HUES64 (cell line): ENCODE data around the gene ATP10D.
"Not testable (repeated sequence)": the region's sequence is repeated elsewhere in the genome, so short reads cannot be mapped to it uniquely, and the experiment has no call there.

Experiments
- H3K27ac ChIP-seq: 2 replicates; pipeline ENCODE4 v1.7.0; 2013; ENCODE audit warnings: low read depth, low read length, inconsistent platforms
- H3K27me3 ChIP-seq: 2 replicates; pipeline ENCODE4 v1.6.1; 2013; ENCODE audit warnings: mild to moderate bottlenecking, low read length; ENCODE audit not compliant: insufficient read depth
- H3K36me3 ChIP-seq: 2 replicates; pipeline ENCODE4 v1.6.1; 2013; ENCODE audit warnings: mild to moderate bottlenecking, low read length; ENCODE audit not compliant: insufficient read depth
- H3K4me1 ChIP-seq: 2 replicates; pipeline ENCODE4 v1.6.1; 2013; ENCODE audit warnings: mild to moderate bottlenecking, low read length, moderate library complexity; ENCODE audit not compliant: insufficient read depth
- H3K4me3 ChIP-seq: 2 replicates; pipeline ENCODE4 v1.5.1; 2013; ENCODE audit warnings: mild to moderate bottlenecking, low read length, moderate library complexity
- H3K9ac ChIP-seq: 2 replicates; pipeline ENCODE4 v1.6.1; 2013; ENCODE audit warnings: mild to moderate bottlenecking, low read depth, low read length
- H3K9me3 ChIP-seq: 2 replicates; pipeline ENCODE4 v1.6.1; 2013; ENCODE audit warnings: low read depth, low read length; ENCODE audit not compliant: insufficient read depth
- WGBS: fragments of 150-250, 120-280 bp; methylation state at CpG from one replicate; pipeline ENCODE4 v1.1.7; 2013; ENCODE audit warnings: missing lambda C conversion rate; 5-methylcytosine and 5-hydroxymethylcytosine counted together

The ATP10D gene

DNA sequence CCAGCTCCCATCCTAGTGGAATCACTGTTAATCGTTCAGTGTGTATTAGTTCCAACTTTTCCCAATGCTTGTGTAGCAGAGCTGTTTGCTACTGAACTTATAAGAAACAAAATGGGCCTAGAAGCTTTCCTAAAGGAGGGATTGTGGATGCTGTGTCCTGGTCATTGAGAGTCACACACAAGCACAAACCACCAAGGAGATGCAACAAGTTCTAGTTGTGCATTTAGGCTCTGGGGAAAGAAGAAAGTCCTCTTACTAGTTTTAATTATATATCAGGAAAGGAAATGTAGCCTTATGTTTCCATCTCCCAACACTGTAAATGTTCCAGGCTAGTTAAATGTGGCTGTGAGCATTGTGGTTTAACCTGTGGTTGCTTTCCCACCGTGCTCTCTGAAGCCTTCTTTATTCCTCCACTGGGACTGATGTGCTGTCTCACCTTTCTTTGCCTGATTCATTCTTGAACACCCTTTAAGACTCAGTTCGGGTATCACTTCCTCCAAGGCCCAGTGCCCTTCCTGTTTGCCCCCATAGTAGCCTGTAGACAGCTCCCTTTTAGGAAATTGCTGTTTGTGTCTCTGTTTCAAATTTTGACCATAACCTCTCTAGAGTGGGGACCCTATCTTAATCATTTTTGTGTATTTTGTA, 34.3 kb downstream of the ATP10D start:
- Histone ChIP-seq H3K9me3 (no peaks in the 10 kb centered on the region), H3K36me3 (no peaks in the 10 kb centered on the region), H3K9ac (no peak overlapping the region), H3K4me3 (no peak overlapping the region), H3K27ac (no peak overlapping the region), H3K4me1 (no peaks in the 10 kb centered on the region), H3K27me3 (no peaks in the 10 kb centered on the region)
- WGBS = 93% methylated on average over 3 of the region's 3 CpGs

- Histone ChIP-seq H3K27ac (no peak overlapping the region), H3K27me3 (no peaks in the 10 kb centered on the region), H3K36me3 (peaks cover 2% of the 10 kb centered on the region; the same call in 1 of the 2 replicates), H3K4me3 (no peak overlapping the region), H3K4me1 (no peaks in the 10 kb centered on the region), H3K9me3 (peaks cover 2% of the 10 kb centered on the region; the same call in 1 of the 2 replicates), H3K9ac (no peak overlapping the region)
- WGBS = 93% methylated on average over 3 of the region's 5 CpGs
These were observed 40.2 kb downstream of the ATP10D start for GRCh38 chr4:47525154-47525819.

DNA sequence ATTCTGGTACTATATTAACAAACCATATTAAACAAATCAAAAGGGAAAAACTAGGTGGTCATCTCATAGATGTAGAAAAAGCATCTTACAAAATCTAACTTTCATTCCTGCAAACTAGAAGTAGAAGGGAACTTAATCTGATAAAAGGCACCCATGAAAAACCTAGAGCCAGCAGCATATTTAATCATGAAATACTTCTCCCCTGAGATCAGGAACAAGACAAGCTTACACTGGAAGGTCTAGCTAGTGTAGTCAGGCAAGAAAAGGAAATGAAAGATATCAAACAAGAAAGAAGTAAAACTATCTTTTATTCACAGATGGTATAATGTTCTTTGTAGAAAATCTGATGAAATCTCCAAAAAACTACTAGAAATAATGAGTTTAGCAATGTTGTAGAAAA, 41.2 kb downstream of the ATP10D start:
- Histone ChIP-seq H3K4me1 (peaks cover 6% of the 10 kb centered on the region; the same call in 1 of the 2 replicates), H3K9me3 (peaks cover 2% of the 10 kb centered on the region; the same call in 1 of the 2 replicates), H3K27ac (no peak overlapping the region), H3K36me3 (peaks cover 2% of the 10 kb centered on the region; the same call in 1 of the 2 replicates), H3K4me3 (no peak overlapping the region), H3K27me3 (no peaks in the 10 kb centered on the region), H3K9ac (no peak overlapping the region)

- not testable (repeated sequence) for H3K36me3 ChIP-seq, H3K27ac ChIP-seq, H3K27me3 ChIP-seq, H3K4me3 ChIP-seq, H3K9me3 ChIP-seq, H3K9ac ChIP-seq
- WGBS = 95% methylated on average over 2 of the region's 3 CpGs
- H3K4me1 ChIP-seq = peaks cover 12% of the 10 kb centered on the region; the same call in 1 of the 2 replicates
These were observed 43.6 kb downstream of the ATP10D start for GRCh38 chr4:47528646-47529045.

DNA sequence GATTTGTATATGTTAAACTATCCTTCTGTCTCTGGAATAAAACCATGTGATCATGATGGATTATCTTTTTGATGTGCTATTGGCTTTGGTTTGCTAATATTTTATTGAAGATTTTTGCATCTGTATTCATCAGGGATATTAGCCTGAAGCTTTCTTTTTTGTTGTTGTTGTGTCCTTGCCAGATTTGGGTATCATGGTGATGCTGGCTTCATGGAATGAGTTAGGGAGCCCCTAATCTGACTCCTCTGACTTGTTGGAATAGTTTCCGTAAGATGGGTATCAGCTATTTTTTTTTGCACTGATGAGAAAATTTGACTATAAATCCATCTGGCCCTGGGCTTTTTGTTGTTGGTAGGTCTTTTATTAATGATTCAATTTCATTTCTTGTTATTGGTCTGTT, 45.7 kb downstream of the ATP10D start:
- H3K9ac ChIP-seq = no peak overlapping the region
- H3K9me3 ChIP-seq = peaks cover 2% of the 10 kb centered on the region; the same call in 1 of the 2 replicates
- H3K4me3 ChIP-seq = no peak overlapping the region
- H3K36me3 ChIP-seq = peaks cover 2% of the 10 kb centered on the region; the same call in 1 of the 2 replicates
- H3K4me1 ChIP-seq = peaks cover 12% of the 10 kb centered on the region; the same call in 1 of the 2 replicates
- H3K27me3 ChIP-seq = no peaks in the 10 kb centered on the region
- H3K27ac ChIP-seq = no peak overlapping the region; the same call in 1 of the 2 replicates
- 95% methylated on average over 1 of the region's 1 CpG for WGBS

DNA sequence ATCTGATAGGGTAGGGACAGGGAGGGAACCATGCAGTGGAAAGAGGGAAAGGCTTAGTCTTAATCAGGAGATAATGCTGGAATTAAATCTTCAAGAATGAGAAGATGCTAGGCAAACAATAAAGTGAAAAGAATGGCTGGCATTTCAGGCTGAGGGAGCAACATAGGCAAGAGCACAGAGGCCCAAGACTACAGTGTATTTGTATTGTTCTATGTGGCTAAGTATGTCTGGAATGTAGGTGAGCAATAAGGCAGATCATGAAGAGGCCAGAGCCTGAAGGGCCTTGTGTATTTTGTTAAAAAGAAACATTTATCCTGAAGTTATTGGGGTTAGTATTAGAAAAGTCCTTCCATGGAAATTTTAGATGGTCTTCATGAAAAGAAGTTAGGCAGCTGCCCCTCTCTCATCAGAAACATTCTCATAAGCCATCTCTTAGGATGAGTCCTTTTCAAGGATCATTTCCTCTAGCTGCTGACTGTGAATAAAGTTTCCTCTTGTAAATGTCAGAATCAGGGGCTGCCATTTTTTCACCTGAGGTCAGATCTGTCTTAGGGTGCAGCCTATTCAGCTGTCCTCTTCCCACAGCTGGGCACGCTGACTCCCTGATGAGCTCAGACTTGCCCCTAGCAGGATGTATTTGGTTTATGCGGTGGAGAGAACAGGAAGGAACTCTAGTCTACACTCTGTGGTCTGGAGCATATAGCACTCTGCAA, 46.3 kb downstream of the ATP10D start:
- Histone ChIP-seq H3K4me1 (peaks cover 12% of the 10 kb centered on the region; the same call in 1 of the 2 replicates), H3K27me3 (no peaks in the 10 kb centered on the region), H3K4me3 (no peak overlapping the region), H3K27ac (peak overlapping the region; percentile 71), H3K9me3 (peaks cover 2% of the 10 kb centered on the region; the same call in 1 of the 2 replicates), H3K9ac (peak overlapping the region; percentile 22; the same call in 1 of the 2 replicates), H3K36me3 (peaks cover 2% of the 10 kb centered on the region; the same call in 1 of the 2 replicates)
- WGBS = 77% methylated on average over 2 of the region's 2 CpGs

GRCh38 chr4:47531954-47532321, 46.9 kb downstream of the ATP10D start:
- 93% methylated on average over 2 of the region's 2 CpGs for WGBS
- peak overlapping the region; percentile 71 for H3K27ac ChIP-seq
- H3K9ac ChIP-seq = peak overlapping the region; percentile 22; the same call in 1 of the 2 replicates
- H3K9me3 ChIP-seq = peaks cover 2% of the 10 kb centered on the region; the same call in 1 of the 2 replicates
- peaks cover 12% of the 10 kb centered on the region; the same call in 1 of the 2 replicates for H3K4me1 ChIP-seq
- no peaks in the 10 kb centered on the region for H3K27me3 ChIP-seq
- no peak overlapping the region for H3K4me3 ChIP-seq
- H3K36me3 ChIP-seq = peaks cover 1% of the 10 kb centered on the region; the same call in 1 of the 2 replicates

DNA sequence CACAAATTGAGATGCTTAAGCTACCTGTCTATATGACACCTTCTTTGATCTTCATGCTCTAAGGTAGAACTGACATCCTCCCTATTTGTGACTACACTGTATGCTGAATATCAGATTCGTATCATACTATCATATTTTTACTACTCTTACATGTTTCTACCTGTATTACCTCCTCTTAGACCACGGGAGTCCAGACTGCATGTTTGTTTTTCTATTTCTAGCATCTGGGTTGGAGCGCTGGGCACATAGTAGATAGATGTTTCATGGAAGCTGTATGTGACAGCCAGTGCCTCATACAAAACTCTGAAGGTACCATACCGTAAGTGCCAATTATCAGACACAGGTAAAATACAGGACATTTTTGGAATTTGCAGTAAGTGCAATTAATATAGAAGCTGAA, 47.6 kb downstream of the ATP10D start:
- Histone ChIP-seq H3K27me3 (no peaks in the 10 kb centered on the region), H3K27ac (no peak overlapping the region), H3K9me3 (peaks cover 2% of the 10 kb centered on the region; the same call in 1 of the 2 replicates), H3K9ac (no peak overlapping the region), H3K4me3 (no peak overlapping the region), H3K4me1 (peaks cover 12% of the 10 kb centered on the region; the same call in 1 of the 2 replicates), H3K36me3 (no peaks in the 10 kb centered on the region)
- 91% methylated on average over 4 of the region's 4 CpGs for WGBS

GRCh38 chr4:47533689-47534347, 48.7 kb downstream of the ATP10D start:
- WGBS = 98% methylated on average over 4 of the region's 4 CpGs
- Histone ChIP-seq H3K9ac (no peak overlapping the region), H3K27me3 (no peaks in the 10 kb centered on the region), H3K27ac (no peak overlapping the region), H3K4me1 (peaks cover 12% of the 10 kb centered on the region; the same call in 1 of the 2 replicates), H3K9me3 (peaks cover 2% of the 10 kb centered on the region; the same call in 1 of the 2 replicates), H3K36me3 (no peaks in the 10 kb centered on the region), H3K4me3 (no peak overlapping the region)

DNA sequence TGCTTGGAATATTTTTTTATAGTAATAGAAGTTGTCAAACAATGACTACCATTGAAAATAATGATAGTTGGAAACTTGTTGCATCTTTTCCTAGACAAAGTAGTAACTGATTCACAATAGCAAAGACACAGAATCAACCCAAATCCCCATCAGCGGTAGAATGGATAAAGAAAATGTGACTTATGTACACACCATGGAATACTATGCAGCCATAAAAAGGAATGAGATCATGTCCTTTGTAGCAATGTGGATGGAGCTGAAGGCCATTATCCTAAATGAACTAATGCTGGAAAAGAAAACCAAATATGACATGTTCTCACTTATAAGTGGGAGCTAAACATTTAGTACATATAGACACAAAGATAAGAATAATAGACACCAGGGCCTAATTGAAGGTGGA, 49.7 kb downstream of the ATP10D start:
- Histone ChIP-seq H3K27ac (no peak overlapping the region), H3K9me3 (no peaks in the 10 kb centered on the region), H3K4me3 (no peak overlapping the region), H3K9ac (no peak overlapping the region), H3K27me3 (no peaks in the 10 kb centered on the region), H3K4me1 (peaks cover 12% of the 10 kb centered on the region; the same call in 1 of the 2 replicates), H3K36me3 (no peaks in the 10 kb centered on the region)
- no CpG with 5 or more reads among the region's 1 CpG for WGBS
